Measurements from ENCODE around the gene ACER3.

The ACER3 gene

GRCh38 chr11:77072851-77073327, 212.2 kb downstream of the ACER3 start:
- DNase-seq (ENCODE audit: extremely low read depth in 1 of 2, low read depth in 1 of 2) = no peak

GRCh38 chr11:77073328-77074001, 212.7 kb downstream of the ACER3 start:
- DNase-seq (ENCODE audit: extremely low read depth in 1 of 2, low read depth in 1 of 2) = no peak

- DNase-seq (ENCODE audit: extremely low read depth in 1 of 2, low read depth in 1 of 2) = no peak
Measured at GRCh38 chr11:77074205-77074604, 213.5 kb downstream of the ACER3 start.

- DNase-seq (ENCODE audit: extremely low read depth in 1 of 2, low read depth in 1 of 2) = no peak
Measured at GRCh38 chr11:77074626-77075221, 214.0 kb downstream of the ACER3 start.

DNA sequence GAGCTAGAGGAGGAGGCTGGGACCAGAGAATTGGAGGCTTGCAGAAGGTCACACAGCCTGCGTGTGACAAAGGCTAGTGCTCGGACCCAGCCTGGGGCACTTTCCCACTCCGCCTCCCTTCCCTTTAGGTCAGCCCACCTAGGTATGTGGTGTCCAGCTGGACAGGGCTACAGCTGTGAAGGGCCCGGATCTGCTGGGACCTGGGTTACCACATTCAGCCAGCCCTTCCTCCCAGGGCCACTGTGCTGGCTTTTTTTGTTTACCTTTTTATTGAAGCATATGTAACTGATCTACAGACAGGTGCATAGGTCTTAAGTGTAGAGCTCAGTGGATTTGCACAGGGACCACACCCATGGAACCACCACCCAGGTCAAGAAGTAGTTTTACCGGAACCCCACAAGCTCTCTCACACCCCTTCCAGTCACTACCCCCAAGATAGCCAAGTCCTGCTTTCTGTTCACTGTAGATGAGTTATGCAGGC, 214.7 kb downstream of the ACER3 start:
- no peak for DNase-seq (ENCODE audit: extremely low read depth in 1 of 2, low read depth in 1 of 2)
